ENCODE results near the gene BANK1.

BANK1 gene

DNA sequence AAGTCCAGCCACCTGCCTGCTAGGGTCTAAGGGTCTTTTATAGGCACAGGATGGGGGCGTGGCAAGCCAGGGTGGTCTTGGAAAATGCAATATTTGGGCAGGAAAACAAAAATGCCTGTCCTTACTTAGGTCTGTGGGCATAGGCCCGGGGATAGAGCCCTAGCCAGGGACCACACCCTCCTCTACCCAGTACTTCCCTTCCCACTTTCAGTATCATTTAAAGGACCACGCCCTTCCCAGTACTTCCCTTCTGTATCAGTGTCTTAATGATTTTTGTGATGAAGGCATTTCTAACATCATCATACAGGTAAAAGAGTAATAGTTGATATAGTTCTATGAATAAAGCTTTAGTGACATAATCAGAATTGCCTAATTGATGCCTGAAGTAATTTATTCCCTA, 11.4 kb downstream of the BANK1 start:
- TF ChIP-seq, protein P1, sequence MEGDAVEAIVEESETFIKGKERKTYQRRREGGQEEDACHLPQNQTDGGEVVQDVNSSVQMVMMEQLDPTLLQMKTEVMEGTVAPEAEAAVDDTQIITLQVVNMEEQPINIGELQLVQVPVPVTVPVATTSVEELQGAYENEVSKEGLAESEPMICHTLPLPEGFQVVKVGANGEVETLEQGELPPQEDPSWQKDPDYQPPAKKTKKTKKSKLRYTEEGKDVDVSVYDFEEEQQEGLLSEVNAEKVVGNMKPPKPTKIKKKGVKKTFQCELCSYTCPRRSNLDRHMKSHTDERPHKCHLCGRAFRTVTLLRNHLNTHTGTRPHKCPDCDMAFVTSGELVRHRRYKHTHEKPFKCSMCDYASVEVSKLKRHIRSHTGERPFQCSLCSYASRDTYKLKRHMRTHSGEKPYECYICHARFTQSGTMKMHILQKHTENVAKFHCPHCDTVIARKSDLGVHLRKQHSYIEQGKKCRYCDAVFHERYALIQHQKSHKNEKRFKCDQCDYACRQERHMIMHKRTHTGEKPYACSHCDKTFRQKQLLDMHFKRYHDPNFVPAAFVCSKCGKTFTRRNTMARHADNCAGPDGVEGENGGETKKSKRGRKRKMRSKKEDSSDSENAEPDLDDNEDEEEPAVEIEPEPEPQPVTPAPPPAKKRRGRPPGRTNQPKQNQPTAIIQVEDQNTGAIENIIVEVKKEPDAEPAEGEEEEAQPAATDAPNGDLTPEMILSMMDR (IDR thresholded peaks at IDR 0.05; ENCODE audit: borderline replicate concordance, control extremely low read depth, extremely low read depth, insufficient read depth, missing control alignments) = no peak
- no peak for DNase-seq (ENCODE audit: low spot score)
- in situ Hi-C loops (cut with MboI; ENCODE audit: low sequenced_read_pairs, unreplicated experiment) = no loop called here

GRCh38 chr4:101806914-101807313, 16.4 kb downstream of the BANK1 start:
- in situ Hi-C loops (cut with MboI; ENCODE audit: low sequenced_read_pairs, unreplicated experiment) = no loop called here
- peak; percentile 55 for DNase-seq (ENCODE audit: low spot score)
- TF ChIP-seq, protein P1 (IDR thresholded peaks at IDR 0.05; ENCODE audit: borderline replicate concordance, control extremely low read depth, extremely low read depth, insufficient read depth, missing control alignments) = no peak

DNA sequence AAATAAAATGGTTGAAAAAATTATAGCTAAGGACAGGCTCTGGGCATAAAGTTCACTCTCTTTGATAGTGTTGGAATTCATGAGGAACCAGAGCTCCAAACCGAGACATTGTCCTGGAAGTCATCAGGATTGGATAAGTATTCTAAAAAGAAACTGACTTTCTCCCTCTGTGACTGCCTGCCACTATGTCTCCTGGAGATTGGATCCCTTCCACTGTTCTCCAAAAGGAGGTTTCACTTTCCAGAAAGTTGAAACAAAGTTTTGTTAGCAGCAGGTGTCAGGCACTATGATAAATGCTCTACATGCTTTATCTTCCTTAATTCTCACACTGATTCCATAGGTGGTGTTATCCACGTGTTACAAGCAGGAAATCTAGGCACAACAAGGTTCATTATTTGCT, 16.8 kb downstream of the BANK1 start:
- DNase-seq (ENCODE audit: low spot score) = no peak
- in situ Hi-C loops (cut with MboI; ENCODE audit: low sequenced_read_pairs, unreplicated experiment) = no loop called here

DNA sequence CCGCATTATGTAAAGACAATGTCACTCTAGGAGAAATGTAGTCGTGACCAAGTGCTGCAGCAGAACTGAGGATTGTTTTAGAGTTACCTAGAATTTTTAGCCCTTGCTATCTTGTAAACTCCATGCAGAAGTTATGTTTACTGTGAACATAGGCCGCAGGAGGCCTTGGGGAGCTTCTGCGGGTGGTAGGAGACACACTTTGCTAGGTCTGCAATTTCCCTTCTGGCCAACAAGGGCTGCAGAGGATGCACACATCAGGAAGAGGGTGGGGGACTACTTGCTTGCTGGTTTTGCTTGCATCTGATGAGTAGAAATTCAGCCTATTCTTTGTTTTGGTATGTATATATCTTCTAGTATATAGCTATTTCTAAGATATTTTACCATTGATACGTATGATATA, 23.1 kb downstream of the BANK1 start:
- in situ Hi-C loops (cut with MboI; ENCODE audit: low sequenced_read_pairs, unreplicated experiment) = no loop called here
- TF ChIP-seq, protein P1 (IDR thresholded peaks at IDR 0.05; ENCODE audit: borderline replicate concordance, control extremely low read depth, extremely low read depth, insufficient read depth, missing control alignments) = no peak
- no peak for DNase-seq (ENCODE audit: low spot score)

More for the DNA sequence above, 16.8 kb downstream of the BANK1 start:
- TF ChIP-seq, protein P1 (IDR thresholded peaks at IDR 0.05; ENCODE audit: borderline replicate concordance, control extremely low read depth, extremely low read depth, insufficient read depth, missing control alignments) = no peak

GRCh38 chr4:101818362-101818761, 27.8 kb downstream of the BANK1 start:
- in situ Hi-C loops (cut with MboI; ENCODE audit: low sequenced_read_pairs, unreplicated experiment) = no loop called here
- TF ChIP-seq, protein P1 (IDR thresholded peaks at IDR 0.05; ENCODE audit: borderline replicate concordance, control extremely low read depth, extremely low read depth, insufficient read depth, missing control alignments) = no peak
- no peak for DNase-seq (ENCODE audit: low spot score)

- TF ChIP-seq, protein P1 (IDR thresholded peaks at IDR 0.05; ENCODE audit: borderline replicate concordance, control extremely low read depth, extremely low read depth, insufficient read depth, missing control alignments) = no peak
- no peak for DNase-seq (ENCODE audit: low spot score)
- in situ Hi-C loops (cut with MboI; ENCODE audit: low sequenced_read_pairs, unreplicated experiment) = no loop called here
Measured at GRCh38 chr4:101823864-101824263, 33.3 kb downstream of the BANK1 start.

DNA sequence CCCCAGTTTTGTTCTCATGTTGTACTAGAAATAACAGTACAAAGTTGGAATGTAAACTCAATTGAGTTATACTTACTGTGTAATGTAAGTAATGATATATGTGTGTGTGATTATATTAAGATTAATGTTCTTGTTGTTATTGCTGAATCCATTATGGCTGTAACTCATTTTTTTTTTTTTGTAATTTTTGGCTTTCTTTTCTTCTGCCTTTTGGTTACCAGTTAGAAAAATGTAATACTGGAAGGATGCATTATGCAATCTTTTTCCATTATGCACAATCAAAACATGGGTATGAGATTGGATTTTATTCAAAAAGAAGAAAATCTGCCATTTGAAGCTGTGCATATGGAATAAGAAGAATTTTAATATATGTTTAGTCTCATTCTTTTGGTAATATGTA, 34.0 kb downstream of the BANK1 start:
- in situ Hi-C loops (cut with MboI; ENCODE audit: low sequenced_read_pairs, unreplicated experiment) = no loop called here
- TF ChIP-seq, protein P1 (IDR thresholded peaks at IDR 0.05; ENCODE audit: borderline replicate concordance, control extremely low read depth, extremely low read depth, insufficient read depth, missing control alignments) = no peak
- DNase-seq (ENCODE audit: low spot score) = no peak
